Ishikawa (cell line): Measurements from ENCODE around the gene THBS2.

Source experiments
- TAF1 ChIP-seq: IDR thresholded peaks from 2 replicates; pipeline ENCODE4 v1.6.1; 2012; ENCODE audit warnings: low read depth, mild to moderate bottlenecking
- TEAD4 ChIP-seq: IDR thresholded peaks from 2 replicates; pipeline ENCODE4 v1.6.1; 2012
- TF ChIP-seq, protein P1 (sequence below): IDR thresholded peaks from 2 replicates; pipeline ENCODE4 v1.6.1; 2012; ENCODE audit warnings: low read depth, mild to moderate bottlenecking

DNA sequence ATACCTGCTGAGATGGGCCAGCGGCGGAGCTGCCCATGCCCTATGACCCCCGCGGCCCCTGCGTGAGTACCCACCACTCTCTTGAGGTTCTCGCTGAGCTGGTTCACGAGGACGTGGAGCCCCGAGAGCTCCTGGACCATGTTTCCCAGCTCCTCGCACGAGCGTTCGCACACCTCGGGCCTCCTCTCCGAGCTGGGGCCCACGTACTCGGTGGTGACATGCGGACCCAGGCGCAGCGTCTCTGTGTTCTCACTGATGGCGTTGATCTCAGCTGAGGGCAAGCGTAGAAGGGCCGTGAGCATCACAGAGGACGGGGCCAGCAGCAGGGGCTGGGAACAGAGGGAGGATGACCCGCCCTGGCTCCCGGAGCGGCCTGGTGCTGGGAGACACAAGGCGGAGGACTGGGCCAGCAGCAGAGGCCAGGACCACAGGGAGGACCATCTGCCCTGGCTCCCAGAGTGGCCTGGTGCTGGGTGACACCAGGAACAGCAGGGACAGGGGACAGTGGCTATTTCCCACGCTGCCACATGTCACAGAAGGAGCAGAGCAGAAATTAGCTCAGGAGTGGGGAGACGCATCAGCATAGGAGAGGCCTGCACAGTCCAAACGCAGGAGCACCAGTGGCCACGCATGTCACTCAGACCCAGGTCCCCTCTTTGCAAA is 11.8 kb downstream of the THBS2 start:
- TF ChIP-seq, protein P1, sequence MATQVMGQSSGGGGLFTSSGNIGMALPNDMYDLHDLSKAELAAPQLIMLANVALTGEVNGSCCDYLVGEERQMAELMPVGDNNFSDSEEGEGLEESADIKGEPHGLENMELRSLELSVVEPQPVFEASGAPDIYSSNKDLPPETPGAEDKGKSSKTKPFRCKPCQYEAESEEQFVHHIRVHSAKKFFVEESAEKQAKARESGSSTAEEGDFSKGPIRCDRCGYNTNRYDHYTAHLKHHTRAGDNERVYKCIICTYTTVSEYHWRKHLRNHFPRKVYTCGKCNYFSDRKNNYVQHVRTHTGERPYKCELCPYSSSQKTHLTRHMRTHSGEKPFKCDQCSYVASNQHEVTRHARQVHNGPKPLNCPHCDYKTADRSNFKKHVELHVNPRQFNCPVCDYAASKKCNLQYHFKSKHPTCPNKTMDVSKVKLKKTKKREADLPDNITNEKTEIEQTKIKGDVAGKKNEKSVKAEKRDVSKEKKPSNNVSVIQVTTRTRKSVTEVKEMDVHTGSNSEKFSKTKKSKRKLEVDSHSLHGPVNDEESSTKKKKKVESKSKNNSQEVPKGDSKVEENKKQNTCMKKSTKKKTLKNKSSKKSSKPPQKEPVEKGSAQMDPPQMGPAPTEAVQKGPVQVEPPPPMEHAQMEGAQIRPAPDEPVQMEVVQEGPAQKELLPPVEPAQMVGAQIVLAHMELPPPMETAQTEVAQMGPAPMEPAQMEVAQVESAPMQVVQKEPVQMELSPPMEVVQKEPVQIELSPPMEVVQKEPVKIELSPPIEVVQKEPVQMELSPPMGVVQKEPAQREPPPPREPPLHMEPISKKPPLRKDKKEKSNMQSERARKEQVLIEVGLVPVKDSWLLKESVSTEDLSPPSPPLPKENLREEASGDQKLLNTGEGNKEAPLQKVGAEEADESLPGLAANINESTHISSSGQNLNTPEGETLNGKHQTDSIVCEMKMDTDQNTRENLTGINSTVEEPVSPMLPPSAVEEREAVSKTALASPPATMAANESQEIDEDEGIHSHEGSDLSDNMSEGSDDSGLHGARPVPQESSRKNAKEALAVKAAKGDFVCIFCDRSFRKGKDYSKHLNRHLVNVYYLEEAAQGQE, result no peak
- TF ChIP-seq TEAD4 (no peak), TAF1 (no peak)
